ENCODE measurements around the gene KRT83. TPM values are rescaled to one million over a fixed set of nuclear protein-coding genes. Genes with fewer than 3 reads are reported as not detected.
"Not testable (repeated sequence)": the region's sequence is repeated elsewhere in the genome, so short reads cannot be mapped to it uniquely, and the experiment has no call there.

The KRT83 gene
- total RNA-seq, 1 donor from 2014 or later, result not detected

- no peaks in the 10 kb centered on the region for H3K36me3 ChIP-seq (ENCODE audit: control insufficient read depth, insufficient read depth, low read length)
- no peak overlapping the region for H3K4me3 ChIP-seq (ENCODE audit: low read depth, low read length)
- FAIRE-seq, result peak; percentile 64
- peaks cover 2% of the 10 kb centered on the region for H3K27me3 ChIP-seq (ENCODE audit: control insufficient read depth, insufficient read depth, low read length)
- no peak for DNase-seq (ENCODE audit: low read depth)
- TF ChIP-seq CTCF (IDR thresholded peaks at IDR 0.05; ENCODE audit: insufficient read depth, low read length, severe bottlenecking), result no peak
These were observed 26.6 kb upstream of the KRT83 start for GRCh38 chr12:52347551-52348510.

DNA sequence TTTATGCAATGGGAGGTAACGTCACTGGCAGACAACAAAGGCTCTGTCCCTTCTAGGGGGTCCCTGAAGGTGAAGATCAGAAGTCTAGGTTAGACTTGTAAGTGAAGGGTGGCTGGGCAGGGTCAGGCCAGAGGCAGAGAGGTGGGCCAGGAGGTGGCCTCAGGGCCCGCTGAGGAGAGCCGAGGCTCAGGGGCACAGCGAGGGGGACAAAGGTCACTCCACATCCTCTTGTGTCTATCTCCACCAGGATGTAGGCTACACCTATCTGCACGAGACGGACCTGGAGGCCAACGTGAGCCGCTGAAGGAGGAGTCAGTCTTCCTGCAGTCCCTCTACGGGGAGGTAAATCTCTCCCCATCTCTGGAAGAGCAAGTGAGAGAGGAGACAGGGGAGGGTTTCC, 25.8 kb upstream of the KRT83 start:
- FAIRE-seq, result no peak
- no peak for DNase-seq (ENCODE audit: low read depth)
- H3K36me3 ChIP-seq (ENCODE audit: control insufficient read depth, insufficient read depth, low read length), result no peaks in the 10 kb centered on the region
- H3K4me3 ChIP-seq (ENCODE audit: low read depth, low read length), result no peak overlapping the region
- TF ChIP-seq CTCF (IDR thresholded peaks at IDR 0.05; ENCODE audit: insufficient read depth, low read length, severe bottlenecking), result no peak
- peaks cover 2% of the 10 kb centered on the region for H3K27me3 ChIP-seq (ENCODE audit: control insufficient read depth, insufficient read depth, low read length)

- H3K27me3 ChIP-seq (ENCODE audit: control insufficient read depth, insufficient read depth, low read length), result no peaks in the 10 kb centered on the region
- H3K36me3 ChIP-seq (ENCODE audit: control insufficient read depth, insufficient read depth, low read length), result no peaks in the 10 kb centered on the region
- no peak overlapping the region for H3K4me3 ChIP-seq (ENCODE audit: low read depth, low read length)
- DNase-seq (ENCODE audit: low read depth) (no peak), FAIRE-seq (peak; percentile 96)
- no peak for TF ChIP-seq CTCF (IDR thresholded peaks at IDR 0.05; ENCODE audit: insufficient read depth, low read length, severe bottlenecking)
These were observed 25.4 kb upstream of the KRT83 start for GRCh38 chr12:52346593-52346992.

- FAIRE-seq; DNase-seq (ENCODE audit: low read depth); H3K36me3 ChIP-seq (ENCODE audit: control insufficient read depth, insufficient read depth, low read length); H3K4me3 ChIP-seq (ENCODE audit: low read depth, low read length); H3K27me3 ChIP-seq (ENCODE audit: control insufficient read depth, insufficient read depth, low read length): not testable (repeated sequence)
These were observed 23.8 kb upstream of the KRT83 start for GRCh38 chr12:52345041-52345440.

DNA sequence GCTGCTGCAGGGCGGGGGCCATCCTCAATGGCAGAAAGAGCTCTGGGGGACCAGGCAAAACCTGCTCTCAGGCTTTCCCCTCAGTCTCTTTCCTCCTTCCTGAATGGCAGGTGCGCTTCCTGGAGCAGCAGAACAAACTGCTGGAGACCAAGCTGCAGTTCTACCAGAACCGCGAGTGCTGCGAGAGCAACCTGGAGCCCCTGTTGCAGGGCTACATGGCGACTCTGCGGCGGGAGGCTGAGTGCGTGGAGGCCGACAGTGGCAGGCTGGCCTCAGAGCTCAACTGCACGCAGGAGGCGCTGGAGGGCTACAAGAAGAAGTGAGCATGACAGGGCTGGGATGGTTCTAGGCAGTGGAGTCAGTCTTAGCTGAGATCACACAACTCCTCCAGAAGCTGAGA, 22.9 kb upstream of the KRT83 start:
- H3K36me3 ChIP-seq (ENCODE audit: control insufficient read depth, insufficient read depth, low read length), result no peaks in the 10 kb centered on the region
- FAIRE-seq (no peak), DNase-seq (ENCODE audit: low read depth) (no peak)
- H3K27me3 ChIP-seq (ENCODE audit: control insufficient read depth, insufficient read depth, low read length), result no peaks in the 10 kb centered on the region
- no peak overlapping the region for H3K4me3 ChIP-seq (ENCODE audit: low read depth, low read length)
- TF ChIP-seq CTCF (IDR thresholded peaks at IDR 0.05; ENCODE audit: insufficient read depth, low read length, severe bottlenecking), result no peak

- DNase-seq (ENCODE audit: low read depth), result no peak
- no peak for TF ChIP-seq CTCF (IDR thresholded peaks at IDR 0.05; ENCODE audit: insufficient read depth, low read length, severe bottlenecking)
- no peaks in the 10 kb centered on the region for H3K36me3 ChIP-seq (ENCODE audit: control insufficient read depth, insufficient read depth, low read length)
- FAIRE-seq, result no peak
- H3K27me3 ChIP-seq (ENCODE audit: control insufficient read depth, insufficient read depth, low read length), result no peaks in the 10 kb centered on the region
- no peak overlapping the region for H3K4me3 ChIP-seq (ENCODE audit: low read depth, low read length)
These were observed 22.4 kb upstream of the KRT83 start for GRCh38 chr12:52343550-52343949.

All from bronchial epithelial cell (primary cell).